Nephron (organoid): ENCODE measurements around the gene NAA50.
A peak's percentile ranks its signal among the peaks of the same experiment; 100 is the strongest.

Experiments
- H3K27ac Mint-ChIP-seq, 3 experiments: 2 replicates each; pipeline ENCODE4 v1.8.0; 2020; ENCODE audit warnings: mixed read lengths in 3 of 3, mild to moderate bottlenecking in 2 of 3, moderate library complexity in 1 of 3
- H3K27me3 Mint-ChIP-seq: 2 replicates; pipeline ENCODE4 v1.8.0; 2021; ENCODE audit warnings: low read depth, mild to moderate bottlenecking, moderate library complexity, mixed read lengths
- H3K36me3 Mint-ChIP-seq: 2 replicates; pipeline ENCODE4 v1.8.0; 2020; ENCODE audit warnings: low read depth, mixed read lengths
- H3K4me1 Mint-ChIP-seq: 2 replicates; pipeline ENCODE4 v1.8.0; 2020; ENCODE audit warnings: mixed read lengths
- H3K4me3 Mint-ChIP-seq, 3 experiments: 2 replicates each; pipeline ENCODE4 v1.8.0; 2020; ENCODE audit warnings: mild to moderate bottlenecking in 3 of 3, mixed read lengths in 3 of 3, moderate library complexity in 2 of 3
- H3K9me3 Mint-ChIP-seq: 2 replicates; pipeline ENCODE4 v1.8.0; 2020; ENCODE audit warnings: mixed read lengths
- TF ChIP-seq, protein P1 (sequence below), 3 experiments: fragments of 200-600 bp; sonication (generic); IDR thresholded peaks; one replicate each; pipeline ENCODE4 v1.5.0; 2021; ENCODE audit warnings: antibody characterized with exemption in 3 of 3; ENCODE audit not compliant: unreplicated experiment in 3 of 3

NAA50 gene

GRCh38 chr3:113719758-113720157 lies 26.3 kb downstream of the NAA50 start:
- TF ChIP-seq, protein P1, sequence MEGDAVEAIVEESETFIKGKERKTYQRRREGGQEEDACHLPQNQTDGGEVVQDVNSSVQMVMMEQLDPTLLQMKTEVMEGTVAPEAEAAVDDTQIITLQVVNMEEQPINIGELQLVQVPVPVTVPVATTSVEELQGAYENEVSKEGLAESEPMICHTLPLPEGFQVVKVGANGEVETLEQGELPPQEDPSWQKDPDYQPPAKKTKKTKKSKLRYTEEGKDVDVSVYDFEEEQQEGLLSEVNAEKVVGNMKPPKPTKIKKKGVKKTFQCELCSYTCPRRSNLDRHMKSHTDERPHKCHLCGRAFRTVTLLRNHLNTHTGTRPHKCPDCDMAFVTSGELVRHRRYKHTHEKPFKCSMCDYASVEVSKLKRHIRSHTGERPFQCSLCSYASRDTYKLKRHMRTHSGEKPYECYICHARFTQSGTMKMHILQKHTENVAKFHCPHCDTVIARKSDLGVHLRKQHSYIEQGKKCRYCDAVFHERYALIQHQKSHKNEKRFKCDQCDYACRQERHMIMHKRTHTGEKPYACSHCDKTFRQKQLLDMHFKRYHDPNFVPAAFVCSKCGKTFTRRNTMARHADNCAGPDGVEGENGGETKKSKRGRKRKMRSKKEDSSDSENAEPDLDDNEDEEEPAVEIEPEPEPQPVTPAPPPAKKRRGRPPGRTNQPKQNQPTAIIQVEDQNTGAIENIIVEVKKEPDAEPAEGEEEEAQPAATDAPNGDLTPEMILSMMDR (IDR thresholded peaks at IDR 0.05; ENCODE audit: unreplicated experiment in 3 of 3) = no peak
- H3K4me3 Mint-ChIP-seq = no peak overlapping the region
- H3K4me1 Mint-ChIP-seq = no peaks in the 10 kb centered on the region
- H3K36me3 Mint-ChIP-seq = peaks cover 64% of the 10 kb centered on the region
- H3K27ac Mint-ChIP-seq = no peak overlapping the region
- no peaks in the 10 kb centered on the region for H3K9me3 Mint-ChIP-seq
- no peaks in the 10 kb centered on the region for H3K27me3 Mint-ChIP-seq

DNA sequence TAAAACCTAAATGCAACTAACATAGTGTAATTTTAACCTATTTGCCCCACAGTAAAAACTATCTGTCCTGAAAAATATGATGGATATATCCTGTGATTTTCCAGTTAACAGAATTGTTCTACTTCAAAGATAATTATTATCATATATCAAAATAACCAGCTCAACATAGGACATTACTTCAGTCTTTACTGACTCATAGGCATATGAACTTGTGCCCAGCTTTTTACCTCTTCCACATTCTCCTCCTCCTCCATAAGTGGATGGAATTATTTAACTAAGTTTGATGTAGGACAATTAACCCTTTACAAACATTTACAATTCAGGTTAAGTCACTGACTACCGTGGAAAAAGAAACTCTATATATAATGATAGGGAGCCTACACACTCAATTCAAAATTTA lies 26.8 kb downstream of the NAA50 start:
- Mint-ChIP-seq H3K9me3 (no peaks in the 10 kb centered on the region), H3K27ac (no peak overlapping the region), H3K36me3 (peaks cover 65% of the 10 kb centered on the region), H3K27me3 (no peaks in the 10 kb centered on the region), H3K4me3 (no peak overlapping the region), H3K4me1 (no peaks in the 10 kb centered on the region)
- TF ChIP-seq, protein P1 (IDR thresholded peaks at IDR 0.05; ENCODE audit: unreplicated experiment in 3 of 3) = no peak

GRCh38 chr3:113717818-113718217 lies 28.2 kb downstream of the NAA50 start:
- no peak overlapping the region for H3K27ac Mint-ChIP-seq
- TF ChIP-seq, protein P1 (IDR thresholded peaks at IDR 0.05; ENCODE audit: unreplicated experiment in 3 of 3) = no peak

GRCh38 chr3:113717308-113717707 lies 28.7 kb downstream of the NAA50 start:
- Mint-ChIP-seq H3K27me3 (no peaks in the 10 kb centered on the region), H3K4me1 (no peaks in the 10 kb centered on the region), H3K4me3 (no peak overlapping the region), H3K27ac (no peak overlapping the region), H3K36me3 (peaks cover 54% of the 10 kb centered on the region), H3K9me3 (no peaks in the 10 kb centered on the region)
- TF ChIP-seq, protein P1 (IDR thresholded peaks at IDR 0.05; ENCODE audit: unreplicated experiment in 3 of 3) = no peak

More at GRCh38 chr3:113717818-113718217, 28.2 kb downstream of the NAA50 start:
- Mint-ChIP-seq H3K27me3 (no peaks in the 10 kb centered on the region), H3K4me1 (no peaks in the 10 kb centered on the region), H3K36me3 (peaks cover 59% of the 10 kb centered on the region), H3K9me3 (no peaks in the 10 kb centered on the region), H3K4me3 (no peak overlapping the region)

GRCh38 chr3:113714702-113715101 lies 31.3 kb downstream of the NAA50 start:
- Mint-ChIP-seq H3K9me3 (no peaks in the 10 kb centered on the region), H3K27me3 (no peaks in the 10 kb centered on the region), H3K27ac (peak overlapping the region in 1 of 3 experiments; percentile 29), H3K4me3 (no peak overlapping the region), H3K36me3 (peaks cover 33% of the 10 kb centered on the region), H3K4me1 (no peaks in the 10 kb centered on the region)
- TF ChIP-seq, protein P1 (IDR thresholded peaks at IDR 0.05; ENCODE audit: unreplicated experiment in 3 of 3) = no peak

- Mint-ChIP-seq H3K4me3 (no peak overlapping the region), H3K27me3 (no peaks in the 10 kb centered on the region), H3K9me3 (no peaks in the 10 kb centered on the region), H3K4me1 (no peaks in the 10 kb centered on the region), H3K36me3 (peaks cover 14% of the 10 kb centered on the region), H3K27ac (no peak overlapping the region)
- TF ChIP-seq, protein P1 (IDR thresholded peaks at IDR 0.05; ENCODE audit: unreplicated experiment in 3 of 3) = no peak
Measured at GRCh38 chr3:113712129-113712528, 33.9 kb downstream of the NAA50 start.
